HEK293 (cell line): Measurements from ENCODE around the gene CXXC5.

Experiments
- GLIS1 ChIP-seq: fragments of 450-650 bp; formaldehyde crosslinking; IDR thresholded peaks from 2 replicates; pipeline ENCODE4 v1.5.1; 2016; ENCODE audit warnings: missing biosample characterization, missing genetic modification characterization
- KLF9 ChIP-seq: fragments of 450-650 bp; formaldehyde crosslinking; IDR thresholded peaks from 2 replicates; pipeline ENCODE4 v1.5.1; 2016; ENCODE audit warnings: missing biosample characterization, missing genetic modification characterization, low read depth
- ZBTB8A ChIP-seq: fragments of 450-650 bp; formaldehyde crosslinking; IDR thresholded peaks from 2 replicates; pipeline ENCODE4 v1.5.1; 2016; ENCODE audit warnings: missing biosample characterization, missing genetic modification characterization
- ZNF174 ChIP-seq: fragments of 450-650 bp; formaldehyde crosslinking; IDR thresholded peaks from 2 replicates; pipeline ENCODE4 v1.5.0; 2017; ENCODE audit warnings: missing biosample characterization, mild to moderate bottlenecking, missing genetic modification characterization
- ZNF239 ChIP-seq: fragments of 450-650 bp; formaldehyde crosslinking; IDR thresholded peaks from 2 replicates; pipeline ENCODE4 v1.5.1; 2016; ENCODE audit warnings: missing biosample characterization, missing genetic modification characterization
- ZNF24 ChIP-seq: fragments of 450-650 bp; formaldehyde crosslinking; IDR thresholded peaks from 2 replicates; pipeline ENCODE4 v1.5.1; 2016; ENCODE audit warnings: missing biosample characterization, missing genetic modification characterization
- ZNF423 ChIP-seq: fragments of 450-650 bp; formaldehyde crosslinking; IDR thresholded peaks from 2 replicates; pipeline ENCODE4 v1.5.1; 2016; ENCODE audit warnings: missing biosample characterization, missing genetic modification characterization
- ZNF514 ChIP-seq: fragments of 450-650 bp; formaldehyde crosslinking; IDR thresholded peaks from 2 replicates; pipeline ENCODE4 v1.5.1; 2016; ENCODE audit warnings: missing biosample characterization, missing genetic modification characterization
- ZNF561 ChIP-seq: fragments of 450-650 bp; IDR thresholded peaks from 2 replicates; pipeline ENCODE4 v1.5.1; 2018; ENCODE audit warnings: missing biosample characterization, missing genetic modification characterization, borderline replicate concordance
- ZNF707 ChIP-seq: fragments of 450-650 bp; formaldehyde crosslinking; IDR thresholded peaks from 2 replicates; pipeline ENCODE4 v1.5.1; 2016; ENCODE audit warnings: missing biosample characterization, missing genetic modification characterization
- TF ChIP-seq, protein P1 (sequence below): fragments of 450-650 bp; formaldehyde crosslinking; IDR thresholded peaks from 2 replicates; pipeline ENCODE4 v1.5.1; 2016; ENCODE audit warnings: missing biosample characterization, missing genetic modification characterization
- TF ChIP-seq, protein P2 (sequence below): fragments of 450-650 bp; formaldehyde crosslinking; IDR thresholded peaks from 2 replicates; pipeline ENCODE4 v1.5.1; 2016; ENCODE audit warnings: missing biosample characterization, missing genetic modification characterization
- TF ChIP-seq, protein P3 (sequence below): fragments of 450-650 bp; formaldehyde crosslinking; IDR thresholded peaks from 2 replicates; pipeline ENCODE4 v1.5.1; 2016; ENCODE audit warnings: missing biosample characterization, missing genetic modification characterization

DNA sequence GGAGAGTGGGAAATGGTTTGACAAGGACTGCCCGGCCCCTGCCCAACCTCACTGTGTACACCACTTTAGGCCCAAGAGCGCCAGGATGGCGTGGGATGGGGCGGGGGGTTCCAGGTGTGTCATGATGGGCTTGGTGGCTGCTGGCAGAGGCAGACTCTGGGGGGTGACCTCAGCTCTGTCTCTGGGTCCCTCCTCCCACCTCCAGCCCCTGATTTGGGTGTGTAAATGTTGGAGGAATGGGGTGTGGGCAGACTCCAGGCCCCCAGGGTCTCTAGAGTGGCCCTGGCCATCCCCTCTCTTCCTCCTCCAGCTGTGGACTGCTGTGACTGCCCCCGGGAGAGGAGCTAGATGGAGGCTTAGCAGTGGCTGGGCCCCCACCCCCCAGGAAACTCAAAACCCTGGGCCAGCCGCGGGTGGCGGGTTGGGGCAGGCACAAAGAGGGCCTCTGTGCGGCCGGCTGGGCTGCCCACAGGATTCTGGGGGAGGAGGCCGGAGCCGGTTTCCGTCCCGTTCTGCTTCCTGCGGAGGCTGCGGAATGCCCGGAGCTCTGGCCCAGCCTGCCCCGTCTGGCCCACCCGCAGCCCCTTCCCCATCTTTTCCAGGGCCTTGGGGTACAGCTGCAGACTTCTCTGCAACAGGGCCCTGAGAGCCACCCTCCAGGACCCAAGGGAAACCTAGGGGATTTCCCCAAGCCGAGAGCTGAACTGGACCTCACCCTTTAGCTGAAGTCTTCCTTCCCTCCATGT, 23.1 kb downstream of the CXXC5 start:
- TF ChIP-seq, protein P1, sequence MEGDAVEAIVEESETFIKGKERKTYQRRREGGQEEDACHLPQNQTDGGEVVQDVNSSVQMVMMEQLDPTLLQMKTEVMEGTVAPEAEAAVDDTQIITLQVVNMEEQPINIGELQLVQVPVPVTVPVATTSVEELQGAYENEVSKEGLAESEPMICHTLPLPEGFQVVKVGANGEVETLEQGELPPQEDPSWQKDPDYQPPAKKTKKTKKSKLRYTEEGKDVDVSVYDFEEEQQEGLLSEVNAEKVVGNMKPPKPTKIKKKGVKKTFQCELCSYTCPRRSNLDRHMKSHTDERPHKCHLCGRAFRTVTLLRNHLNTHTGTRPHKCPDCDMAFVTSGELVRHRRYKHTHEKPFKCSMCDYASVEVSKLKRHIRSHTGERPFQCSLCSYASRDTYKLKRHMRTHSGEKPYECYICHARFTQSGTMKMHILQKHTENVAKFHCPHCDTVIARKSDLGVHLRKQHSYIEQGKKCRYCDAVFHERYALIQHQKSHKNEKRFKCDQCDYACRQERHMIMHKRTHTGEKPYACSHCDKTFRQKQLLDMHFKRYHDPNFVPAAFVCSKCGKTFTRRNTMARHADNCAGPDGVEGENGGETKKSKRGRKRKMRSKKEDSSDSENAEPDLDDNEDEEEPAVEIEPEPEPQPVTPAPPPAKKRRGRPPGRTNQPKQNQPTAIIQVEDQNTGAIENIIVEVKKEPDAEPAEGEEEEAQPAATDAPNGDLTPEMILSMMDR (tag by site-specific recombination): no peak
- TF ChIP-seq ZNF423 (no peak), ZNF24 (no peak), ZBTB8A (no peak), ZNF514 (tag by site-specific recombination) (no peak), KLF9 (no peak), ZNF174 (tag by site-specific recombination) (no peak), ZNF707 (tag by site-specific recombination) (no peak), ZNF561 (no peak), GLIS1 (peak; percentile 72), ZNF239 (tag by site-specific recombination) (no peak)
- TF ChIP-seq, protein P2, sequence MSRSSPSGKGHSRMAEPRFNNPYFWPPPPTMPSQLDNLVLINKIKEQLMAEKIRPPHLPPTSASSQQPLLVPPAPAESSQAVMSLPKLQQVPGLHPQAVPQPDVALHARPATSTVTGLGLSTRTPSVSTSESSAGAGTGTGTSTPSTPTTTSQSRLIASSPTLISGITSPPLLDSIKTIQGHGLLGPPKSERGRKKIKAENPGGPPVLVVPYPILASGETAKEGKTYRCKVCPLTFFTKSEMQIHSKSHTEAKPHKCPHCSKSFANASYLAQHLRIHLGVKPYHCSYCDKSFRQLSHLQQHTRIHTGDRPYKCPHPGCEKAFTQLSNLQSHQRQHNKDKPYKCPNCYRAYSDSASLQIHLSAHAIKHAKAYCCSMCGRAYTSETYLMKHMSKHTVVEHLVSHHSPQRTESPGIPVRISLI (tag by site-specific recombination): no peak
- TF ChIP-seq, protein P3, sequence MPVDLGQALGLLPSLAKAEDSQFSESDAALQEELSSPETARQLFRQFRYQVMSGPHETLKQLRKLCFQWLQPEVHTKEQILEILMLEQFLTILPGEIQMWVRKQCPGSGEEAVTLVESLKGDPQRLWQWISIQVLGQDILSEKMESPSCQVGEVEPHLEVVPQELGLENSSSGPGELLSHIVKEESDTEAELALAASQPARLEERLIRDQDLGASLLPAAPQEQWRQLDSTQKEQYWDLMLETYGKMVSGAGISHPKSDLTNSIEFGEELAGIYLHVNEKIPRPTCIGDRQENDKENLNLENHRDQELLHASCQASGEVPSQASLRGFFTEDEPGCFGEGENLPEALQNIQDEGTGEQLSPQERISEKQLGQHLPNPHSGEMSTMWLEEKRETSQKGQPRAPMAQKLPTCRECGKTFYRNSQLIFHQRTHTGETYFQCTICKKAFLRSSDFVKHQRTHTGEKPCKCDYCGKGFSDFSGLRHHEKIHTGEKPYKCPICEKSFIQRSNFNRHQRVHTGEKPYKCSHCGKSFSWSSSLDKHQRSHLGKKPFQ (tag by site-specific recombination): no peak
